D721Med (cell line): ENCODE measurements around the gene LYSMD4.

ENCODE experiments used
- DNase-seq: peaks from one replicate; pipeline ENCODE4 v3.0.0; 2011; ENCODE audit warnings: low spot score; ENCODE audit not compliant: insufficient read length
- FAIRE-seq: peaks from 2 replicates; lab custom pipeline; 2011; peaks lifted over from hg19 to GRCh38; lab: Jason Lieb, UNC
- CTCF ChIP-seq: IDR thresholded peaks from 2 replicates; pipeline ENCODE4 v1.5.1; 2012; ENCODE audit warnings: mild to moderate bottlenecking, control low read depth; ENCODE audit not compliant: insufficient read depth; ENCODE audit errors: missing control alignments

LYSMD4 gene

DNA sequence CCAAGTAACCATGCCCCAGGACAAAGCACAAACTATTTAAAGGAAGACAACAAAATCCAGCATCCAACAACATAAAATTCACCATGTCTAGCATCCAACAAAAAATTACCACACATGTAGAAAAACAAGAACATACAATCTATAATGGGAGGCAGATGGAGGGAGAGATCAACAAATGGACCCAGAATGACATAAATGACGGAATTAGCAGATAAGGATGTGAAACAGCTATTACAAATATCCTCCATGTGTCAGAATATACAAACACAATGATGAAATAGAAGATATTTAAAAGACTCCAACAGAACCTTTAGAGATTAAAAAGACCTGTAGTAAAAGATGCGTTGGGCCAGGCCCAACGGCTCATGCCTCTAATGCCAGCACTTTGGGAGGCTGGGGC lies 10.8 kb downstream of the LYSMD4 start:
- TF ChIP-seq CTCF = no peak
- FAIRE-seq (no peak), DNase-seq (no peak)

DNA sequence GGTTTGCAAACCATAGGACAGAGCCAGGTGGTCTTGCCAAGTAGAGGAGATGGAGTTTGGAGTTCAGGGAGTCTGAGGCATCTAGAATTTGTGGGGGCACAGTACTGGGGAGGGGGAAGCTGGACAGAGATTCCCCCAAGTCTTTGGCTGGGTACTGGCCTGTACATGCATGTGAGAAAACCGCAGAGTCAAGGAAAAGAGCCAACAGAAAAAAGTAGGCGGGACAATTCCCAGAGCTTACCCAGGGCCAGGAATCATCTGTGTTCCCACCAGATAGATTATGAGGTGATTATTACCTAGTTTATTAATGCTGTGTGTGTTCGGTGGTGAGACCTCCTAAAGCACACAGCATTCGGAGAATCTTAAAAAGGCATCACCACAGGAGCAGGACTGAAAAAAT lies 11.3 kb downstream of the LYSMD4 start:
- DNase-seq = no peak
- no peak for FAIRE-seq
- no peak for TF ChIP-seq CTCF

DNA sequence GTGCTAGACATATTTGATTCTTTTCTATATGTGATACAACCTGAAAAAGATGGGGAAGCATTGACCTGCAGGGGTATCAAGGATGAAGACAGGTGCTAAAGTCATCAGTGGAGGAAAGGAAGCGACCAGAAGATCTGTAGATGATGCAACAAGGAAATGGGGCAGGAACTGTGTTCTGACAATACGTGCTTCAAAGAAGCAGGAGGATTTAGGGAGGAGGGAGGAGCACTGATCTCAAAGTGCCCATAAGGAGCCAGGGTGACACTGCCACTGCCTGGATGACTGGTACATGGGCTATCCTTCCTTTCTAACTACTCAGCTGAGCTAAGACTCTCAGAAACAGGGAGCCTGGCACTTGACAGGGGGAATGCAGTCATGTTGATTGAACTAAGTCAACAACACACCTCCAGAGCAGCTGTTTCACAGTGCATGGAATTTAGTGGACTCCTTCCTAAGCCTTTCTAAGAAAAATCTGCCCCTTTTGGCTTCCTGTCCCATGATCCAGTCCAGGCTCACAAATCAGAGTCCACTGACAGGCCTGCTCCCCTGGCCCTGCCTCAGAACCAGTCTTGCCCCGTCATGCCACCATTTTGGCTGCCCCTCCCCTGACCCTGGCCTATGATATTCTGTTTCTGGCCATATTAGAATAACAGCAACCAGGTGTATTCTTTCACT lies 12.0 kb downstream of the LYSMD4 start:
- DNase-seq = no peak
- FAIRE-seq = no peak
- TF ChIP-seq CTCF = no peak

DNA sequence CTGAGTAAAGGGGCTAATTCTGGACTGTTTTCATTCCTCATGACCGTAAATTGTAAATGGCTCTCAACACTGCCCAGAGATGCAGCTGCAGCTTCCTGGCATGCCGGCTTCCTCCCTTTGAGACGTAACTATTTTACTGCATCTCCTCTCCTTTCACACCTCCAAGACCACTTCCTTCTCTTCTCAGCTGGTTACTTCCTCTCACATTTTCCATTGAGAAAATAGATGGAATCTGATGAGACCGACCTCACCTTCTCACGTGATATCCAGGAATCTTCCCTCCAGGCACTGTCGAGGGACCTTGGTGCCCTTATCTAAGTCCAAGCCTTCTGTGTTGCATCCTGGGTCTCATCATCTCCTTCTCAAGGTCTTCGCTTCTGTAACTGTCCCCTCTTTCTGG lies 12.7 kb downstream of the LYSMD4 start:
- TF ChIP-seq CTCF = no peak
- DNase-seq (no peak), FAIRE-seq (no peak)

DNA sequence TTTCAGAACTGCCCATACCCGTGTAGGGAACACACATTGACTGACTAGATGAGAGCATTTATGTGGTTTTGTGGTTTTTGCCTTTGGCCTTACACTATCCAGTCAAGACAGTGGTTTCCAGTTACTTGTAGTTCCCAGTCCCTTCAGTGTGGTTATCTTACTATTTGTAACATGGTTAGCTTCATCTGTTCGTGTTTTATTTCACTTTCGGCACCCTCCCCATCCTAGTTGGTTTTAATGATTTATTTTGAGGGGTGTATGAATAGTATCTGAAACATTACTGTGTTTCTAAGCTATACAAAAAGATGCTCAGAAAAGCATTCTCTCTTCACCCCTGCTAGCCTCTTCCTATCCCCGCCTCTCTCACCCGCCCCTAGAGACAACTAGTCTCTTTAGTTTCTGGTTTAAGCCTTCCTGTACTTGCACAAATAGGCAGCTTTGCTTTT lies 14.1 kb downstream of the LYSMD4 start:
- FAIRE-seq (no peak), DNase-seq (no peak)
- TF ChIP-seq CTCF = no peak

DNA sequence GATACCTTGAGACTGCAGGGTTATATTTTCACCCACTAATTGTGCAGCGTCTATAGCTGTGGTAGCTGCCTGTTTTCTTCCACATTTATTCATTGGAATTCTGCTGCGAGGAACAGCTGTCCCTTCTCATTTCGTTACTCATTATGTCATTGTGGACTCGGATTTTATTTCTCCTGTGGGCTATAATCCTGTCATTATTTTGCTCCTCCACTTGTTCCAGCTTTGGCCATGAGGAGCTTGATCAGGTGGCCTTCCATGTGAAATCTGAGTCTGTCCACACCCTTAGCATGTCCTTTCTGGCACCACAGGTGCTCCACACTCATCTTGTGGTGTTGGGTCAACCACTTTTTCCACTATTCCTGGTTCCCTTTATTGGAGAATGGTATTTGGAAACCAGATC lies 14.8 kb downstream of the LYSMD4 start:
- FAIRE-seq (no peak), DNase-seq (no peak)
- no peak for TF ChIP-seq CTCF

DNA sequence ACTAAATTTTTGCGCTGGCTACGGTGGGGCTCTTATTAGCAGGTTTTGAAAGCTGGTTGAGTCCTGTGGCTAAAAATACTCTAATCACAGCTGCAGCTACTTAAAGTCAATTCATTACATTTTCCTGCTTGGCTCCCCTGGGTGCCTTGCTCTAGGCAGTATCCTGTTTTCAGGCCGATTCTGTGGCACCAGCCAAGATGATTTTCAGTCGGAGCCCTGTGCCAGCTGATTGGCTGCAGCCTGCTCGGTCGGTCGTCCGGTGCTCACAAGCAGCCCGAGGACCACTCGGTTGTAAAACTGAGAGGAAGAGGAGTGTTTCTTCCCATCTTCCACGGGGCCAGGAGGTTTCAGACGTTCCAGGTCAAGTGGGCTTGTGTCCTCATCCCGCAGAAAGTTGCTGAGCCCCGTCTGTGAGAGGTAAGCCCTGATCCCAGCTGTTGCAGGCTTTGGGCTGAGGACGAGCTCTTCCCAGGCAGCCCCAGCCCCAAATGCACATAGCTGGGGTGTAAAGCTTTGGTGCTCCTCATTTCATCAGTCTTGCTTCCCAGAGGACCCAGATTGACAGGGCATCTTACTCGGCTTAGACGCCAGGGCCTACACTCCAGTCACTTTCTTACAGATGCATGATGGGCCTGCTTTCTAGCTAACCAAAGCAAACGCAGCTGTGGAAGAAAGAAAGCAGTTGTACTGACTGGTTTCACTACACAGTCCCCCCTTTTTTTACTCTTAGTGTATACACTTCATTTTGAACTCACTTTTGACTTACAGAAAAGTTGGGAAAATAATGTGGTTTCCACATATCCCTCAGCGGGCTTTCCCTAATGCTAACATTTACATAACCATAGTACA lies 15.9 kb downstream of the LYSMD4 start:
- DNase-seq (no peak), FAIRE-seq (no peak)
- TF ChIP-seq CTCF = no peak
